Measurements from ENCODE around the gene PROKR1. TPM values are rescaled to one million over a fixed set of nuclear protein-coding genes. Genes with fewer than 3 reads are reported as not detected.
"Not testable (repeated sequence)": the region's sequence is repeated elsewhere in the genome, so short reads cannot be mapped to it uniquely, and the experiment has no call there.

The PROKR1 gene
- total RNA-seq, 1 donor from 2014 or later: 0.83 TPM

- no peak for DNase-seq
- H3K9me3 Mint-ChIP-seq (ENCODE audit: unreplicated experiment): peaks cover 1% of the 10 kb centered on the region
- TF ChIP-seq, protein P1, sequence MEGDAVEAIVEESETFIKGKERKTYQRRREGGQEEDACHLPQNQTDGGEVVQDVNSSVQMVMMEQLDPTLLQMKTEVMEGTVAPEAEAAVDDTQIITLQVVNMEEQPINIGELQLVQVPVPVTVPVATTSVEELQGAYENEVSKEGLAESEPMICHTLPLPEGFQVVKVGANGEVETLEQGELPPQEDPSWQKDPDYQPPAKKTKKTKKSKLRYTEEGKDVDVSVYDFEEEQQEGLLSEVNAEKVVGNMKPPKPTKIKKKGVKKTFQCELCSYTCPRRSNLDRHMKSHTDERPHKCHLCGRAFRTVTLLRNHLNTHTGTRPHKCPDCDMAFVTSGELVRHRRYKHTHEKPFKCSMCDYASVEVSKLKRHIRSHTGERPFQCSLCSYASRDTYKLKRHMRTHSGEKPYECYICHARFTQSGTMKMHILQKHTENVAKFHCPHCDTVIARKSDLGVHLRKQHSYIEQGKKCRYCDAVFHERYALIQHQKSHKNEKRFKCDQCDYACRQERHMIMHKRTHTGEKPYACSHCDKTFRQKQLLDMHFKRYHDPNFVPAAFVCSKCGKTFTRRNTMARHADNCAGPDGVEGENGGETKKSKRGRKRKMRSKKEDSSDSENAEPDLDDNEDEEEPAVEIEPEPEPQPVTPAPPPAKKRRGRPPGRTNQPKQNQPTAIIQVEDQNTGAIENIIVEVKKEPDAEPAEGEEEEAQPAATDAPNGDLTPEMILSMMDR (IDR thresholded peaks at IDR 0.05; ENCODE audit: partially characterized antibody, unreplicated experiment): no peak
- peaks cover 13% of the 10 kb centered on the region for H3K36me3 Mint-ChIP-seq (ENCODE audit: unreplicated experiment)
- H3K4me3 Mint-ChIP-seq (ENCODE audit: unreplicated experiment): no peak overlapping the region
- no peak overlapping the region for H3K27ac Mint-ChIP-seq (ENCODE audit: unreplicated experiment)
- no peaks in the 10 kb centered on the region for H3K27me3 Mint-ChIP-seq (ENCODE audit: unreplicated experiment)
- no peaks in the 10 kb centered on the region for H3K4me1 Mint-ChIP-seq (ENCODE audit: low read depth, unreplicated experiment)
These were observed 30.3 kb downstream of the PROKR1 start for GRCh38 chr2:68673631-68674030.

GRCh38 chr2:68675470-68675869 lies 32.1 kb downstream of the PROKR1 start:
- TF ChIP-seq, protein P1 (IDR thresholded peaks at IDR 0.05; ENCODE audit: partially characterized antibody, unreplicated experiment): no peak
- Mint-ChIP-seq H3K9me3 (ENCODE audit: unreplicated experiment) (peaks cover 1% of the 10 kb centered on the region), H3K4me1 (ENCODE audit: low read depth, unreplicated experiment) (no peaks in the 10 kb centered on the region), H3K27ac (ENCODE audit: unreplicated experiment) (no peak overlapping the region), H3K4me3 (ENCODE audit: unreplicated experiment) (no peak overlapping the region), H3K27me3 (ENCODE audit: unreplicated experiment) (no peaks in the 10 kb centered on the region), H3K36me3 (ENCODE audit: unreplicated experiment) (peaks cover 14% of the 10 kb centered on the region)
- DNase-seq: no peak

- H3K4me3 Mint-ChIP-seq (ENCODE audit: unreplicated experiment); H3K9me3 Mint-ChIP-seq (ENCODE audit: unreplicated experiment); H3K27me3 Mint-ChIP-seq (ENCODE audit: unreplicated experiment); H3K4me1 Mint-ChIP-seq (ENCODE audit: low read depth, unreplicated experiment); DNase-seq; H3K27ac Mint-ChIP-seq (ENCODE audit: unreplicated experiment): not testable (repeated sequence)
- peaks cover 18% of the 10 kb centered on the region for H3K36me3 Mint-ChIP-seq (ENCODE audit: unreplicated experiment)
These were observed 34.5 kb downstream of the PROKR1 start for GRCh38 chr2:68677837-68678236.

- peak; percentile 39 for DNase-seq
- H3K9me3 Mint-ChIP-seq (ENCODE audit: unreplicated experiment); H3K4me1 Mint-ChIP-seq (ENCODE audit: low read depth, unreplicated experiment); H3K27me3 Mint-ChIP-seq (ENCODE audit: unreplicated experiment): not testable (repeated sequence)
- peaks cover 18% of the 10 kb centered on the region for H3K36me3 Mint-ChIP-seq (ENCODE audit: unreplicated experiment)
- peak overlapping the region; percentile 77 for H3K27ac Mint-ChIP-seq (ENCODE audit: unreplicated experiment)
- H3K4me3 Mint-ChIP-seq (ENCODE audit: unreplicated experiment): peak overlapping the region; percentile 42
These were observed 36.0 kb downstream of the PROKR1 start for GRCh38 chr2:68679166-68679916.

GRCh38 chr2:68679917-68680267 lies 36.5 kb downstream of the PROKR1 start:
- not testable (repeated sequence) for H3K4me1 Mint-ChIP-seq (ENCODE audit: low read depth, unreplicated experiment)
- H3K27ac Mint-ChIP-seq (ENCODE audit: unreplicated experiment): peak overlapping the region; percentile 77

DNA sequence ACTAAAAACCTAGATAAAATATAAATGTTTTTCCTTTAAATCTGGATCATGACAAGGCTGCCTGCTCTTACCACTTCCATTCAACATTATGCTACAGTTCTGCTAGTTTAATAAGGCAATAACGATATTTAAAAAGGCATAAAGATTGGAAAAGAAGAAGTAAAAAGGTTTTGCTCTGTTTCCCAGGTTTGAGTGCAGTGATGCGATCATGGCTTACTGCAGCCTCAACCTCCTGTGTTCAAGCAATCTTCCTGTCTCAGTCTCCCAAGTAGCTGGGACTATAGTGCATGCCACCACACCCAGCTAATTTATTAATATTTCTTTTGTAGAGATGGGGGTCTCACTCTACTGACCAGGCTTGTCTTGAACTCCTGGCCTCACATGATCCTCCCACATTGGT lies 40.8 kb downstream of the PROKR1 start:
- no peak for DNase-seq
- Mint-ChIP-seq H3K4me1 (ENCODE audit: low read depth, unreplicated experiment) (no peaks in the 10 kb centered on the region), H3K27ac (ENCODE audit: unreplicated experiment) (no peak overlapping the region), H3K36me3 (ENCODE audit: unreplicated experiment) (peaks cover 9% of the 10 kb centered on the region), H3K27me3 (ENCODE audit: unreplicated experiment) (no peaks in the 10 kb centered on the region), H3K4me3 (ENCODE audit: unreplicated experiment) (no peak overlapping the region), H3K9me3 (ENCODE audit: unreplicated experiment) (no peaks in the 10 kb centered on the region)
- TF ChIP-seq, protein P1 (IDR thresholded peaks at IDR 0.05; ENCODE audit: partially characterized antibody, unreplicated experiment): no peak

More at GRCh38 chr2:68679917-68680267, 36.5 kb downstream of the PROKR1 start:
- not testable (repeated sequence) for H3K9me3 Mint-ChIP-seq (ENCODE audit: unreplicated experiment); H3K27me3 Mint-ChIP-seq (ENCODE audit: unreplicated experiment); DNase-seq
- peak overlapping the region; percentile 42 for H3K4me3 Mint-ChIP-seq (ENCODE audit: unreplicated experiment)
- H3K36me3 Mint-ChIP-seq (ENCODE audit: unreplicated experiment): peaks cover 15% of the 10 kb centered on the region
